ENCODE results near the gene TOM1L1. TPM values are rescaled to one million over a fixed set of nuclear protein-coding genes. Genes with fewer than 3 reads are reported as not detected.

TOM1L1 gene
- total and polyA plus RNA-seq, 4 donors: 21.4 to 119 (median 33.9) TPM

DNA sequence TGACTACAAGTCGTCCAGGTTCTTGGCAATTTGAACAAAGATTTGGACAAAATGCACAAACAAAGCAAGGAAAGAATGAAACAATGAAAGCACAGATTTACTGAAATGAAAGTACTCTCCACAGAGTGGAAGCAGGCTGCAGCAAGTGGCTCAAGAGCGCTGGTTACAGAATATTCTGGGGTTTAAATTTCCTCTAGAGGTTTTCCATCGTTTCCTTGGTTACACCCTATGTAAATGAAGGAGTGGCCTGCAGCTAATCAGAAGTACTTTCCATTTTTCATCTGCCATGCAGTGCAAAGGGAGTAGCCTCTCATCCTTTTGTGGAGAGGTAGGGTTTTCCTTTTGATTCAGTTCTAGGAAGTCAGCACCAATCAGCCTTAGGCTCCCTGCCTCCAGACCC, 79.7 kb downstream of the TOM1L1 start:
- Histone ChIP-seq H3K4me3 (ENCODE audit: low read depth in 1 of 3, low read length in 3 of 3) (no peak overlapping the region), H3K36me3 (ENCODE audit: control insufficient read depth in 4 of 4, insufficient read depth in 3 of 4, low read depth in 1 of 4, low read length in 3 of 4) (no peaks in the 10 kb centered on the region), H3K9ac (ENCODE audit: low read depth in 1 of 2, low read length in 2 of 2) (no peak overlapping the region), H3K9me3 (ENCODE audit: control insufficient read depth in 4 of 4, low read length in 3 of 4) (no peaks in the 10 kb centered on the region), H3K4me1 (ENCODE audit: control insufficient read depth in 4 of 4, insufficient read depth in 4 of 4, low read length in 3 of 4) (peaks cover 0 to 2% (median under 1%) of the 10 kb centered on the region in 4 donors), H3K27ac (ENCODE audit: low read depth in 1 of 2, low read length in 2 of 2) (no peak overlapping the region), H3K27me3 (ENCODE audit: control insufficient read depth in 4 of 4, insufficient read depth in 4 of 4, low read length in 3 of 4) (no peaks in the 10 kb centered on the region)
- WGBS: 36% methylated on average over 3 of the region's 3 CpGs
- no peak for DNase-seq (ENCODE audit: low spot score)
- TF ChIP-seq TAF1 (conservative IDR thresholded peaks at IDR 0.05) (no peak), HNF4A (conservative IDR thresholded peaks at IDR 0.05) (no peak), RAD21 (IDR thresholded peaks at IDR 0.05) (no peak), SP1 (IDR thresholded peaks at IDR 0.05) (no peak), GABPA (IDR thresholded peaks at IDR 0.05 in 1 of 2, conservative IDR thresholded peaks at IDR 0.05 in 1 of 2) (no peak), HNF4G (IDR thresholded peaks at IDR 0.05) (no peak), NR2F2 (IDR thresholded peaks at IDR 0.05) (no peak), FOXA2 (IDR thresholded peaks at IDR 0.05) (no peak), JUND (IDR thresholded peaks at IDR 0.05) (no peak), RXRA (IDR thresholded peaks at IDR 0.05) (no peak)
- TF ChIP-seq, protein P1, sequence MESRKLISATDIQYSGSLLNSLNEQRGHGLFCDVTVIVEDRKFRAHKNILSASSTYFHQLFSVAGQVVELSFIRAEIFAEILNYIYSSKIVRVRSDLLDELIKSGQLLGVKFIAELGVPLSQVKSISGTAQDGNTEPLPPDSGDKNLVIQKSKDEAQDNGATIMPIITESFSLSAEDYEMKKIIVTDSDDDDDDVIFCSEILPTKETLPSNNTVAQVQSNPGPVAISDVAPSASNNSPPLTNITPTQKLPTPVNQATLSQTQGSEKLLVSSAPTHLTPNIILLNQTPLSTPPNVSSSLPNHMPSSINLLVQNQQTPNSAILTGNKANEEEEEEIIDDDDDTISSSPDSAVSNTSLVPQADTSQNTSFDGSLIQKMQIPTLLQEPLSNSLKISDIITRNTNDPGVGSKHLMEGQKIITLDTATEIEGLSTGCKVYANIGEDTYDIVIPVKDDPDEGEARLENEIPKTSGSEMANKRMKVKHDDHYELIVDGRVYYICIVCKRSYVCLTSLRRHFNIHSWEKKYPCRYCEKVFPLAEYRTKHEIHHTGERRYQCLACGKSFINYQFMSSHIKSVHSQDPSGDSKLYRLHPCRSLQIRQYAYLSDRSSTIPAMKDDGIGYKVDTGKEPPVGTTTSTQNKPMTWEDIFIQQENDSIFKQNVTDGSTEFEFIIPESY (IDR thresholded peaks at IDR 0.05): no peak
- TF ChIP-seq, protein P2, sequence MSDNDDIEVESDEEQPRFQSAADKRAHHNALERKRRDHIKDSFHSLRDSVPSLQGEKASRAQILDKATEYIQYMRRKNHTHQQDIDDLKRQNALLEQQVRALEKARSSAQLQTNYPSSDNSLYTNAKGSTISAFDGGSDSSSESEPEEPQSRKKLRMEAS (IDR thresholded peaks at IDR 0.05): no peak
- TF ChIP-seq, protein P3, sequence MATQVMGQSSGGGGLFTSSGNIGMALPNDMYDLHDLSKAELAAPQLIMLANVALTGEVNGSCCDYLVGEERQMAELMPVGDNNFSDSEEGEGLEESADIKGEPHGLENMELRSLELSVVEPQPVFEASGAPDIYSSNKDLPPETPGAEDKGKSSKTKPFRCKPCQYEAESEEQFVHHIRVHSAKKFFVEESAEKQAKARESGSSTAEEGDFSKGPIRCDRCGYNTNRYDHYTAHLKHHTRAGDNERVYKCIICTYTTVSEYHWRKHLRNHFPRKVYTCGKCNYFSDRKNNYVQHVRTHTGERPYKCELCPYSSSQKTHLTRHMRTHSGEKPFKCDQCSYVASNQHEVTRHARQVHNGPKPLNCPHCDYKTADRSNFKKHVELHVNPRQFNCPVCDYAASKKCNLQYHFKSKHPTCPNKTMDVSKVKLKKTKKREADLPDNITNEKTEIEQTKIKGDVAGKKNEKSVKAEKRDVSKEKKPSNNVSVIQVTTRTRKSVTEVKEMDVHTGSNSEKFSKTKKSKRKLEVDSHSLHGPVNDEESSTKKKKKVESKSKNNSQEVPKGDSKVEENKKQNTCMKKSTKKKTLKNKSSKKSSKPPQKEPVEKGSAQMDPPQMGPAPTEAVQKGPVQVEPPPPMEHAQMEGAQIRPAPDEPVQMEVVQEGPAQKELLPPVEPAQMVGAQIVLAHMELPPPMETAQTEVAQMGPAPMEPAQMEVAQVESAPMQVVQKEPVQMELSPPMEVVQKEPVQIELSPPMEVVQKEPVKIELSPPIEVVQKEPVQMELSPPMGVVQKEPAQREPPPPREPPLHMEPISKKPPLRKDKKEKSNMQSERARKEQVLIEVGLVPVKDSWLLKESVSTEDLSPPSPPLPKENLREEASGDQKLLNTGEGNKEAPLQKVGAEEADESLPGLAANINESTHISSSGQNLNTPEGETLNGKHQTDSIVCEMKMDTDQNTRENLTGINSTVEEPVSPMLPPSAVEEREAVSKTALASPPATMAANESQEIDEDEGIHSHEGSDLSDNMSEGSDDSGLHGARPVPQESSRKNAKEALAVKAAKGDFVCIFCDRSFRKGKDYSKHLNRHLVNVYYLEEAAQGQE (IDR thresholded peaks at IDR 0.05): no peak
- TF ChIP-seq, protein P4, sequence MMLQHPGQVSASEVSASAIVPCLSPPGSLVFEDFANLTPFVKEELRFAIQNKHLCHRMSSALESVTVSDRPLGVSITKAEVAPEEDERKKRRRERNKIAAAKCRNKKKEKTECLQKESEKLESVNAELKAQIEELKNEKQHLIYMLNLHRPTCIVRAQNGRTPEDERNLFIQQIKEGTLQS (IDR thresholded peaks at IDR 0.05): no peak

DNA sequence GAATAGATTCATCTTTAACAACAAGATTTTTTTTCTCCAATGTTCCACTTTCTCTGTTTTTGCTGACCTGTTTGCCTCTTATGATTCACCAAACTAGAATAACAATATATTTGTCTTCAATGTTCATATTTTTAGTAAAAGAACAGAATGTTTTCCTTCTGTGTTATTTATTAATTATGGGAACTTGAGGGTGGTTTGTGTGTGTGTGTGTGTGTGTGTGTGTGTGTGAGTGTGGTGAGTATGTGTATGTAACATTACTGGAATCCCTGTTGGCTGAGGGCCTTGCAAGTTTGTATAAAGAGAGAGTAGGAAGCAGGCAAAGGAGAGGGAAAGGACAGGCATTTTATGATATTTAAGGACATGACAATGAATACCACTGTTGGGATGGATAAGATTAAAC, 81.7 kb downstream of the TOM1L1 start:
- H3K27ac ChIP-seq (ENCODE audit: low read depth in 1 of 2, low read length in 2 of 2): no peak overlapping the region
- H3K9ac ChIP-seq (ENCODE audit: low read depth in 1 of 2, low read length in 2 of 2): no peak overlapping the region
- TF ChIP-seq, protein P3 (IDR thresholded peaks at IDR 0.05): no peak
- TF ChIP-seq SP1 (IDR thresholded peaks at IDR 0.05): peak; percentile 21
- TF ChIP-seq NR2F2 (IDR thresholded peaks at IDR 0.05): no peak
- no peak for TF ChIP-seq RXRA (IDR thresholded peaks at IDR 0.05)
- H3K36me3 ChIP-seq (ENCODE audit: control insufficient read depth in 4 of 4, insufficient read depth in 3 of 4, low read depth in 1 of 4, low read length in 3 of 4): no peaks in the 10 kb centered on the region
- no peaks in the 10 kb centered on the region for H3K9me3 ChIP-seq (ENCODE audit: control insufficient read depth in 4 of 4, low read length in 3 of 4)
- H3K4me1 ChIP-seq (ENCODE audit: control insufficient read depth in 4 of 4, insufficient read depth in 4 of 4, low read length in 3 of 4): peaks cover 0 to 2% (median under 1%) of the 10 kb centered on the region in 4 donors
- H3K27me3 ChIP-seq (ENCODE audit: control insufficient read depth in 4 of 4, insufficient read depth in 4 of 4, low read length in 3 of 4): no peaks in the 10 kb centered on the region
- DNase-seq (ENCODE audit: low spot score): no peak
- no peak overlapping the region for H3K4me3 ChIP-seq (ENCODE audit: low read depth in 1 of 3, low read length in 3 of 3)

All from liver (tissue), 9 donors.